Measurements from ENCODE around the gene PPP2R1A. TPM values are rescaled to one million over a fixed set of nuclear protein-coding genes. Genes with fewer than 3 reads are reported as not detected.

Gene PPP2R1A
- total RNA-seq, 2 experiments from 2014 or later = 151 to 157 TPM

DNA sequence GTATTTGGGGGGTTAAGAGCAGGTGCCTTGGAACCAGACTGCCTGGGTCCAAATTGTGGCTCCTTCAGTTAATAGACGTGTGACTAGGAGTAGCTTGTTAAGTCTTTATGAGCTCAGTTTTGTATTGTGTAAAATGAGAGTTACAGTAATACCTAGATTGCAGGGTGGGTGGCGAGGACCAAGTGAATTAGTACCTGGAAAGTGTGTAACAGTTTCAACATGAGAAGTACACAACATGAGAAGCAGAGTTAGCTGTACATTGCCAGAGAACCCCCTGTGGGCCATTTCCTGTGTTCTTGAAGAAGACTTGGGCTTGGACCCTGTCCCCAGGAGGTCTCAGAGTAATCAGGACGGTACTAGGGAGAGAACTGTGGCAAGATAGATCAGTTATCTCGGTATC lies 36.8 kb downstream of the PPP2R1A start:
- no peak overlapping the region for H3K4me3 Mint-ChIP-seq
- H3K36me3 ChIP-seq (ENCODE audit: insufficient read depth, low read length) = peaks cover 63% of the 10 kb centered on the region
- peaks cover 71% of the 10 kb centered on the region for H3K36me3 Mint-ChIP-seq (ENCODE audit: low read depth)
- no peaks in the 10 kb centered on the region for H3K9me3 Mint-ChIP-seq
- TF ChIP-seq, protein P1, sequence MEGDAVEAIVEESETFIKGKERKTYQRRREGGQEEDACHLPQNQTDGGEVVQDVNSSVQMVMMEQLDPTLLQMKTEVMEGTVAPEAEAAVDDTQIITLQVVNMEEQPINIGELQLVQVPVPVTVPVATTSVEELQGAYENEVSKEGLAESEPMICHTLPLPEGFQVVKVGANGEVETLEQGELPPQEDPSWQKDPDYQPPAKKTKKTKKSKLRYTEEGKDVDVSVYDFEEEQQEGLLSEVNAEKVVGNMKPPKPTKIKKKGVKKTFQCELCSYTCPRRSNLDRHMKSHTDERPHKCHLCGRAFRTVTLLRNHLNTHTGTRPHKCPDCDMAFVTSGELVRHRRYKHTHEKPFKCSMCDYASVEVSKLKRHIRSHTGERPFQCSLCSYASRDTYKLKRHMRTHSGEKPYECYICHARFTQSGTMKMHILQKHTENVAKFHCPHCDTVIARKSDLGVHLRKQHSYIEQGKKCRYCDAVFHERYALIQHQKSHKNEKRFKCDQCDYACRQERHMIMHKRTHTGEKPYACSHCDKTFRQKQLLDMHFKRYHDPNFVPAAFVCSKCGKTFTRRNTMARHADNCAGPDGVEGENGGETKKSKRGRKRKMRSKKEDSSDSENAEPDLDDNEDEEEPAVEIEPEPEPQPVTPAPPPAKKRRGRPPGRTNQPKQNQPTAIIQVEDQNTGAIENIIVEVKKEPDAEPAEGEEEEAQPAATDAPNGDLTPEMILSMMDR (IDR thresholded peaks at IDR 0.05) = no peak
- ChIA-PET POLR2A (no interaction called here), CTCF (no interaction called here)
- DNase-seq = no peak
- no peak for ATAC-seq (ENCODE audit: poor library complexity)
- H3K4me3 ChIP-seq (ENCODE audit: low read length) = no peak overlapping the region
- intact Hi-C loops (cut with DNase I, micrococcal nuclease) = no loop called here
- H3K27ac ChIP-seq (ENCODE audit: low read depth in 1 of 2, low read length in 2 of 2) = no peak overlapping the region
- no peaks in the 10 kb centered on the region for H3K27me3 Mint-ChIP-seq
- no peaks in the 10 kb centered on the region for H3K4me1 ChIP-seq (ENCODE audit: insufficient read depth, low read length)
- peak overlapping the region; percentile 39 for H3K27ac Mint-ChIP-seq
- H3K27me3 ChIP-seq (ENCODE audit: control insufficient read depth in 1 of 2, insufficient read depth in 2 of 2, low read length in 2 of 2) = no peaks in the 10 kb centered on the region
- no peaks in the 10 kb centered on the region for H3K4me1 Mint-ChIP-seq (ENCODE audit: low read depth)
- no peaks in the 10 kb centered on the region for H3K9me3 ChIP-seq (ENCODE audit: control insufficient read depth in 1 of 2, insufficient read depth in 1 of 2, low read length in 2 of 2)

DNA sequence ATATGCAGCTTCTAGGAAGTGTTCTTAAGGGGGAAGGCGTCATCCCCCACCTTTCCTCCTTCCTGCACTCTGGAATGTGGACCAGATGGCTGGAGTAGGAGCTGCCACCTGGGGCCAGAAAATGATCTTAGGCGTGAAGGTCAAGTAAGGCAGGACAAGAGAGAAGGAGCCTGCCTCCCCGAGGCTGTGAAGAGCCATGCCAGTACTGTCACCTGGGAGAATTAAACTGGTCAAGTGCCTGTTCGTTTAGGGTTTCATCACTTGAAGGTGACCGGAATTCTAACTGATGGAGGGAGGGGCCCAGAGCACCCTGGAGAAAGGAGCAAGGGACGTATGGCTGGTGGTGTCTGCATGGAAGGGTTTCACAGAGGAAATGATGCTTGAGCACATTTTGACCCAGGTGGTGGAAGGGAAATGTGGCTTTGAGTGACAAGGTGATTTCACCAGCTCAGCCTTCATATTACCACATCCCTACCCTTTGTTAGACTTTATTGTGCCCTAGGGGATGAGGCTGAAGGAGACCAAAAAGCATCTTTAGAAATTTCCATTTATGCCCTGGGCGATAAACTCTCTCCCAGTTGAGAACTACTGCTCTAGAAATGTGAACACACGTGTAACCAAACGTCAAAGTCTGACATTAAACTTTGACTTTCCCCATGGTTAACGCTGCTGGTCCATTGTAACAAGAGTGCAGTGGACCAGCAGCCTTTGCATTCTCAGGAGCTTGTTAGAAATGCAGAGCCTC lies 37.5 kb downstream of the PPP2R1A start:
- intact Hi-C loops (cut with DNase I, micrococcal nuclease) = no loop called here
- peaks cover 55% of the 10 kb centered on the region for H3K36me3 ChIP-seq (ENCODE audit: insufficient read depth, low read length)

DNA sequence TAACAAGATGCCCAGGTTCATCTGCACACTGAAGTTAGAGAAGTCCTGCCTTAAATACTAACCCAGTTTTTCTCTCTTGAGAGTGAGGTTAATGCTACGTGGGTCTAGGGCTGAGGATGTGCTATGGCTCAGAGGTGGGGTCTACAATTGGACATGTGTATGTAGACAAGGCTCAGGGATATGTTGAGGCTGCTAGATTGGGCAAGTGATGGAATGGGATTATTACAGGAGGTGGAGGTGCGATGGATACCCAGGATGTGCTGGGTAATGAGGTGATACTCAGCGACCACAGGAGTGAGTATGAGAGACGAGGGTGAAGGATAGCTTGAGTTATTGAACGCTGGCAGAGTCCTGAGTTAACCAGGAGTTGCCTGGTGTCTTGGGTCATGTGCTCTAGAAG lies 38.1 kb downstream of the PPP2R1A start:
- ATAC-seq (ENCODE audit: poor library complexity) = no peak
- Mint-ChIP-seq H3K4me3 (no peak overlapping the region), H3K4me1 (ENCODE audit: low read depth) (no peaks in the 10 kb centered on the region), H3K27me3 (no peaks in the 10 kb centered on the region), H3K36me3 (ENCODE audit: low read depth) (peaks cover 58% of the 10 kb centered on the region), H3K27ac (no peak overlapping the region), H3K9me3 (no peaks in the 10 kb centered on the region)
- TF ChIP-seq, protein P1 (IDR thresholded peaks at IDR 0.05) = no peak
- H3K36me3 ChIP-seq (ENCODE audit: insufficient read depth, low read length) = peaks cover 49% of the 10 kb centered on the region
- H3K4me1 ChIP-seq (ENCODE audit: insufficient read depth, low read length) = no peaks in the 10 kb centered on the region
- no peak overlapping the region for H3K27ac ChIP-seq (ENCODE audit: low read depth in 1 of 2, low read length in 2 of 2)
- POLR2A ChIA-PET = no interaction called here
- intact Hi-C loops (cut with DNase I, micrococcal nuclease) = no loop called here
- H3K4me3 ChIP-seq (ENCODE audit: low read length) = no peak overlapping the region
- no peaks in the 10 kb centered on the region for H3K27me3 ChIP-seq (ENCODE audit: control insufficient read depth in 1 of 2, insufficient read depth in 2 of 2, low read length in 2 of 2)
- DNase-seq = no peak
- no peaks in the 10 kb centered on the region for H3K9me3 ChIP-seq (ENCODE audit: control insufficient read depth in 1 of 2, insufficient read depth in 1 of 2, low read length in 2 of 2)
- CTCF ChIA-PET = no interaction called here

More for the DNA sequence above, 37.5 kb downstream of the PPP2R1A start:
- Histone ChIP-seq H3K27me3 (ENCODE audit: control insufficient read depth in 1 of 2, insufficient read depth in 2 of 2, low read length in 2 of 2) (no peaks in the 10 kb centered on the region), H3K27ac (ENCODE audit: low read depth in 1 of 2, low read length in 2 of 2) (no peak overlapping the region), H3K4me3 (ENCODE audit: low read length) (no peak overlapping the region), H3K4me1 (ENCODE audit: insufficient read depth, low read length) (no peaks in the 10 kb centered on the region), H3K9me3 (ENCODE audit: control insufficient read depth in 1 of 2, insufficient read depth in 1 of 2, low read length in 2 of 2) (no peaks in the 10 kb centered on the region)
- ATAC-seq (ENCODE audit: poor library complexity) (no peak), DNase-seq (no peak)
- H3K27ac Mint-ChIP-seq = peak overlapping the region; percentile 39
- ChIA-PET CTCF (no interaction called here), POLR2A (no interaction called here)
- H3K36me3 Mint-ChIP-seq (ENCODE audit: low read depth) = peaks cover 64% of the 10 kb centered on the region
- no peaks in the 10 kb centered on the region for H3K27me3 Mint-ChIP-seq
- TF ChIP-seq, protein P1 (IDR thresholded peaks at IDR 0.05) = no peak
- H3K9me3 Mint-ChIP-seq = no peaks in the 10 kb centered on the region
- H3K4me1 Mint-ChIP-seq (ENCODE audit: low read depth) = no peaks in the 10 kb centered on the region
- H3K4me3 Mint-ChIP-seq = no peak overlapping the region
